Esophagus mucosa (tissue), 1 donor: ENCODE results near the gene NSG2. TPM values are rescaled to one million over a fixed set of nuclear protein-coding genes. Genes with fewer than 3 reads are reported as not detected.

Experiments used
- ATAC-seq: fragments of 200-7000 bp; cut with Tn5 transposase; one replicate; pipeline ENCODE4 v1.9.1; 2020
- total RNA-seq: library from RNA; stranded (reverse); gene quantifications from one replicate; pipeline ENCODE4 v1.2.4, GENCODE V29; 2023
- donor health status: DM: yes; HTN: yes; CAD: no.

NSG2 gene
- total RNA-seq, 1 donor from 2014 or later: not detected

- ATAC-seq: no peak
Observed at GRCh38 chr5:174063082-174063756, 17.7 kb downstream of the NSG2 start.

GRCh38 chr5:174064171-174064570 is 18.7 kb downstream of the NSG2 start:
- no peak for ATAC-seq

- ATAC-seq: no peak
Observed at GRCh38 chr5:174065528-174066197, 20.2 kb downstream of the NSG2 start.

GRCh38 chr5:174067499-174067898 is 22.0 kb downstream of the NSG2 start:
- ATAC-seq: no peak

GRCh38 chr5:174071484-174071883 is 26.0 kb downstream of the NSG2 start:
- no peak for ATAC-seq

- no peak for ATAC-seq
Observed at GRCh38 chr5:174073122-174073660, 27.7 kb downstream of the NSG2 start.

- no peak for ATAC-seq
Observed at GRCh38 chr5:174074369-174074768, 28.9 kb downstream of the NSG2 start.

GRCh38 chr5:174078416-174078815 is 32.9 kb downstream of the NSG2 start:
- ATAC-seq: no peak

GRCh38 chr5:174082286-174082685 is 36.8 kb downstream of the NSG2 start:
- ATAC-seq: peak; percentile 99

- peak; percentile 17 for ATAC-seq
Observed at GRCh38 chr5:174083056-174083827, 37.7 kb downstream of the NSG2 start.

- ATAC-seq: no peak
Observed at GRCh38 chr5:174084691-174085154, 39.2 kb downstream of the NSG2 start.

- no peak for ATAC-seq
Observed at GRCh38 chr5:174086751-174087150, 41.2 kb downstream of the NSG2 start.

GRCh38 chr5:174087783-174088182 is 42.3 kb downstream of the NSG2 start:
- ATAC-seq: no peak

GRCh38 chr5:174090129-174090528 is 44.6 kb downstream of the NSG2 start:
- ATAC-seq: no peak

GRCh38 chr5:174093123-174093522 is 47.6 kb downstream of the NSG2 start:
- no peak for ATAC-seq

GRCh38 chr5:174094857-174095606 is 49.5 kb downstream of the NSG2 start:
- ATAC-seq: no peak

- ATAC-seq: no peak
Observed at GRCh38 chr5:174096619-174097018, 51.1 kb downstream of the NSG2 start.

GRCh38 chr5:174097486-174098185 is 52.1 kb downstream of the NSG2 start:
- peak; percentile 80 for ATAC-seq

GRCh38 chr5:174098694-174099093 is 53.2 kb downstream of the NSG2 start:
- ATAC-seq: no peak

GRCh38 chr5:174100490-174100889 is 55.0 kb downstream of the NSG2 start:
- ATAC-seq: no peak

GRCh38 chr5:174101195-174101730 is 55.8 kb downstream of the NSG2 start:
- no peak for ATAC-seq
